22Rv1 (cell line): ENCODE results near the gene PID1.

Source experiments
- H3K27ac ChIP-seq: fragments of 450-650 bp; 2 replicates; pipeline ENCODE4 v1.5.1; 2017
- CTCF ChIP-seq: fragments of 450-650 bp; IDR thresholded peaks from 2 replicates; pipeline ENCODE4 v1.5.1; 2017; ENCODE audit warnings: mild to moderate bottlenecking
- ZFX ChIP-seq: fragments of 450-650 bp; IDR thresholded peaks from 2 replicates; pipeline ENCODE4 v1.6.1; 2017; ENCODE audit warnings: antibody characterized with exemption, borderline replicate concordance

PID1 gene

GRCh38 chr2:229041691-229042090 lies 229.4 kb downstream of the PID1 start:
- H3K27ac ChIP-seq: no peak overlapping the region
- TF ChIP-seq CTCF: no peak
- TF ChIP-seq ZFX: no peak

GRCh38 chr2:229037621-229038020 lies 233.5 kb downstream of the PID1 start:
- no peak for TF ChIP-seq CTCF
- no peak for TF ChIP-seq ZFX
- H3K27ac ChIP-seq: no peak overlapping the region

- H3K27ac ChIP-seq: no peak overlapping the region
- no peak for TF ChIP-seq ZFX
- TF ChIP-seq CTCF: no peak
Observed at GRCh38 chr2:229033816-229034215, 237.3 kb downstream of the PID1 start.

GRCh38 chr2:229032608-229033234 lies 238.4 kb downstream of the PID1 start:
- no peak overlapping the region for H3K27ac ChIP-seq
- TF ChIP-seq CTCF: no peak
- TF ChIP-seq ZFX: no peak

GRCh38 chr2:229027353-229028105 lies 243.6 kb downstream of the PID1 start:
- TF ChIP-seq CTCF (no peak), ZFX (no peak)
- H3K27ac ChIP-seq: no peak overlapping the region

DNA sequence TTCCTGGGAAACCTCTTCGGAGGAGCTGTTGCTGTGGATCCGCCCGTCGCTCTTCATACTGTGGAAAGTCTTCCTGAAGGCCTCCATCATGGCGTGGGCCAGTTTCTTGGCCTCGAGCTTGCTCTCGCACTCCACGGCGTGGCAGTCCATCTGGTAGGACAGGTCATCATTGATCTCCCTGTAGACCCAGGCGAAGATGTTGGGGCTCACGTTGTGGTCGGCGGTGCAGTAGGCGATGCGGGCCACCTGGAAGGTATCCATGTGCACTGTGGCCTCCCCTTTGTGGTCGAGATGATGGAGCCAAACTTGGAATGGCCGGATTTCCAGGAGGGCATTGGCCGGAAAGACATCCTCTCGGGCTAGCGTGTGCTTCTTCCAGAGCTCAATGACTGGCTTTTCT lies 245.4 kb downstream of the PID1 start:
- TF ChIP-seq ZFX (no peak), CTCF (no peak)
- no peak overlapping the region for H3K27ac ChIP-seq

GRCh38 chr2:229022652-229023051 lies 248.4 kb downstream of the PID1 start:
- no peak overlapping the region for H3K27ac ChIP-seq
- TF ChIP-seq CTCF: no peak
- TF ChIP-seq ZFX: no peak
